Adrenal gland (tissue), 12 donors: ENCODE data around the gene ANK3. TPM values are rescaled to one million over a fixed set of nuclear protein-coding genes. Genes with fewer than 3 reads are reported as not detected.

Experiments used
- DNase-seq, 7 donors: peaks; one replicate each; pipeline ENCODE4 v3.0.0-alpha.2; 2019 to 2020
- H3K27ac ChIP-seq, 5 donors: fragments of 200-600 bp; sonication (generic) in 4 of 5; 1 replicate in 3 of 5; 2 replicates in 2 of 5; pipeline versions ENCODE4 v1.5.1 to v1.8.0; 2016 to 2020; ENCODE audit warnings: mild to moderate bottlenecking in 1 of 5
- H3K27me3 ChIP-seq: fragments of 200-600 bp; 2 replicates; pipeline ENCODE4 v1.8.0; 2021
- H3K36me3 ChIP-seq, 2 donors: fragments of 200-600 bp; replicated peaks in 1 of 2; 1 replicate in 1 of 2; 2 replicates in 1 of 2; pipeline versions ENCODE4 v1.5.1 to v1.8.0; 2018 to 2022
- H3K4me1 ChIP-seq, 2 donors: fragments of 200-600 bp; replicated peaks in 1 of 2; 1 replicate in 1 of 2; 2 replicates in 1 of 2; pipeline versions ENCODE4 v1.5.1 to v1.8.0; 2018 to 2021
- H3K4me3 ChIP-seq, 4 donors: fragments of 200-600 bp; sonication (generic) in 3 of 4; one replicate each; pipeline ENCODE4 v1.5.1; 2016 to 2018
- H3K9me3 ChIP-seq, 3 donors: fragments of 200-600 bp; sonication (generic) in 1 of 3; replicated peaks in 1 of 3; 1 replicate in 2 of 3; 2 replicates in 1 of 3; pipeline versions ENCODE4 v1.5.1 to v1.8.0; 2016 to 2021
- CTCF ChIP-seq, 6 experiments: fragments of 450-650 bp in 4 of 6; fragments of 200-600 bp in 2 of 6; sonication (generic) in 1 of 6; IDR thresholded peaks; 1 replicate in 5 of 6; 2 replicates in 1 of 6; pipeline versions ENCODE4 v1.5.1 to v1.8.0; 2016 to 2021; ENCODE audit warnings: antibody characterized with exemption in 6 of 6, mild to moderate bottlenecking in 2 of 6, moderate library complexity in 1 of 6
- POLR2A ChIP-seq, 2 donors: fragments of 450-650 bp; IDR thresholded peaks; one replicate each; pipeline ENCODE4 v1.6.1; 2017; ENCODE audit warnings: antibody characterized with exemption in 2 of 2, mild to moderate bottlenecking in 2 of 2, moderate library complexity in 1 of 2
- WGBS, 4 donors: extraction: QIAGEN DNeasy Blood & Tissue Kit in 2 of 4; methylation state at CpG; one replicate each; pipeline versions ENCODE4 v1.1.5 to v1.1.7; 2013 to 2017; 5-methylcytosine and 5-hydroxymethylcytosine counted together
- intact Hi-C, 2 donors: fragments of 100-400 bp; cut with DNase I; formaldehyde crosslinking; loops; one replicate each; pipeline versions ENCODE4 v1.14.1 to v1.15.0; 2022 to 2023
- polyA plus RNA-seq, 3 donors: library from polyadenylated mRNA; stranded (reverse); fragments of 200-250 nt in 2 of 3; fragments of 350-450 nt in 1 of 3; fragmentation: Illumina TruSeq in 1 of 3; extraction: RNeasy Lipid Tissue Mini Kit (QIAGEN cat#74804) in 1 of 3; gene quantifications; one replicate each; pipeline ENCODE4 v1.2.3, GENCODE V29; 2013 to 2014
- total RNA-seq, 9 donors: library from RNA; depleted of rRNA in 4 of 9; stranded (reverse); fragments of >200 nt in 4 of 9; fragments of 120-200 nt in 1 of 9; fragmentation: NEBNext Ultra II Directional in 1 of 9; extraction: Animal tissue kit (Norgen Biotek cat#: 25700) in 1 of 9; gene quantifications; one replicate each; pipeline versions ENCODE4 v1.1.0 to v1.2.4, GENCODE V29; 2013 to 2023
- donor health status: healthy with polysubstance abuse.
- donor health status: Bipolar disorder and iron deficiency.
- donor health status: DM: yes; HTN: yes; CAD: no.
- donor health status: DM: no; HTN: no; CAD: no.
- donor health status: DM: no; HTN: no; CAD: no.
- donor health status: DM: yes; HTN: yes; CAD: no.

Gene ANK3
- total and polyA plus RNA-seq, 12 donors = 2.6 to 48.1 (median 15.2) TPM

GRCh38 chr10:60029475-60029874 is 360.2 kb downstream of the ANK3 start:
- intact Hi-C loops = loop anchor here in 1 of 2 donors (10.0 kb wide), 1 partner anchor 115 kb away; no protein-coding TSS in a partner anchor
- 72 to 85% (median 78%) methylated on average over 6 of the region's 6 CpGs for WGBS, 4 donors
- no peaks in the 10 kb centered on the region for H3K4me1 ChIP-seq
- no peaks in the 10 kb centered on the region for H3K9me3 ChIP-seq
- no peaks in the 10 kb centered on the region for H3K36me3 ChIP-seq
- no peak overlapping the region for H3K27ac ChIP-seq
- TF ChIP-seq POLR2A (IDR thresholded peaks at IDR 0.05) (no peak), CTCF (IDR thresholded peaks at IDR 0.05) (no peak)
- no peak for DNase-seq
- H3K4me3 ChIP-seq = no peak overlapping the region
- no peaks in the 10 kb centered on the region for H3K27me3 ChIP-seq

GRCh38 chr10:60028081-60028480 is 361.6 kb downstream of the ANK3 start:
- Histone ChIP-seq H3K4me3 (no peak overlapping the region), H3K9me3 (no peaks in the 10 kb centered on the region), H3K27me3 (no peaks in the 10 kb centered on the region), H3K4me1 (no peaks in the 10 kb centered on the region), H3K27ac (no peak overlapping the region), H3K36me3 (no peaks in the 10 kb centered on the region)
- TF ChIP-seq POLR2A (IDR thresholded peaks at IDR 0.05) (no peak), CTCF (IDR thresholded peaks at IDR 0.05) (no peak)
- WGBS, 4 donors = 86 to 88% (median 86%) methylated on average over 1 of the region's 1 CpG
- intact Hi-C loops = loop anchor here in 1 of 2 donors (10.0 kb wide), 1 partner anchor 113 kb away; no protein-coding TSS in a partner anchor
- no peak for DNase-seq

GRCh38 chr10:60025279-60025678 is 364.4 kb downstream of the ANK3 start:
- intact Hi-C loops = loop anchor here in 1 of 2 donors (10.0 kb wide), 1 partner anchor 110 kb away; no protein-coding TSS in a partner anchor
- H3K27ac ChIP-seq = no peak overlapping the region
- TF ChIP-seq CTCF (IDR thresholded peaks at IDR 0.05) (no peak), POLR2A (IDR thresholded peaks at IDR 0.05) (no peak)
- no peaks in the 10 kb centered on the region for H3K27me3 ChIP-seq
- H3K36me3 ChIP-seq = no peaks in the 10 kb centered on the region
- 79 to 94% (median 87%) methylated on average over 1 of the region's 1 CpG for WGBS, 4 donors
- no peak for DNase-seq
- H3K4me1 ChIP-seq = no peaks in the 10 kb centered on the region
- no peak overlapping the region for H3K4me3 ChIP-seq
- no peaks in the 10 kb centered on the region for H3K9me3 ChIP-seq

GRCh38 chr10:60024506-60024905 is 365.2 kb downstream of the ANK3 start:
- WGBS, 4 donors = 84 to 90% (median 85%) methylated on average over 4 of the region's 4 CpGs
- Histone ChIP-seq H3K9me3 (no peaks in the 10 kb centered on the region), H3K27me3 (no peaks in the 10 kb centered on the region), H3K27ac (no peak overlapping the region), H3K36me3 (no peaks in the 10 kb centered on the region), H3K4me1 (no peaks in the 10 kb centered on the region), H3K4me3 (no peak overlapping the region)
- no peak for DNase-seq
- intact Hi-C loops = loop anchor here in 1 of 2 donors (10.0 kb wide), 1 partner anchor 110 kb away; no protein-coding TSS in a partner anchor
- TF ChIP-seq CTCF (IDR thresholded peaks at IDR 0.05) (no peak), POLR2A (IDR thresholded peaks at IDR 0.05) (no peak)
